Measurements from ENCODE around the gene COMMD1.

The COMMD1 gene

GRCh38 chr2:61882850-61883249 lies 22.6 kb upstream of the COMMD1 start:
- no peak for TF ChIP-seq CTCF (conservative IDR thresholded peaks at IDR 0.05; ENCODE audit: low read depth, low read length)
- H3K4me3 ChIP-seq (ENCODE audit: low read length), result no peak overlapping the region
- no peak for DNase-seq (ENCODE audit: low read depth)

- no peak for TF ChIP-seq CTCF (conservative IDR thresholded peaks at IDR 0.05; ENCODE audit: low read depth, low read length)
- peak overlapping the region; percentile 88 for H3K4me3 ChIP-seq (ENCODE audit: low read length)
- no peak for DNase-seq (ENCODE audit: low read depth)
These were observed 19.4 kb upstream of the COMMD1 start for GRCh38 chr2:61885896-61886603.

- DNase-seq (ENCODE audit: low read depth), result no peak
- H3K4me3 ChIP-seq (ENCODE audit: low read length), result peak overlapping the region; percentile 88
- no peak for TF ChIP-seq CTCF (conservative IDR thresholded peaks at IDR 0.05; ENCODE audit: low read depth, low read length)
These were observed 17.7 kb upstream of the COMMD1 start for GRCh38 chr2:61887717-61888266.

- TF ChIP-seq CTCF (conservative IDR thresholded peaks at IDR 0.05; ENCODE audit: low read depth, low read length), result no peak
- no peak for DNase-seq (ENCODE audit: low read depth)
These were observed 17.0 kb upstream of the COMMD1 start, which contains the start of gene CCT4 for GRCh38 chr2:61888267-61889055. TSS of gene CCT4 (minus strand) at chr2:61888656. CDS start at chr2:61888507, 149 bp downstream.

GRCh38 chr2:61898810-61899209 lies 6.7 kb upstream of the COMMD1 start:
- peak; percentile 77 for TF ChIP-seq CTCF (conservative IDR thresholded peaks at IDR 0.05; ENCODE audit: low read depth, low read length)
- no peak overlapping the region for H3K4me3 ChIP-seq (ENCODE audit: low read length)
- DNase-seq (ENCODE audit: low read depth), result no peak

More at GRCh38 chr2:61888267-61889055, 17.0 kb upstream of the COMMD1 start, which contains the start of gene CCT4:
- H3K4me3 ChIP-seq (ENCODE audit: low read length), result peak within 1 kb of the TSS; percentile 88

- no peak for TF ChIP-seq CTCF (conservative IDR thresholded peaks at IDR 0.05; ENCODE audit: low read depth, low read length)
- DNase-seq (ENCODE audit: low read depth), result no peak
- H3K4me3 ChIP-seq (ENCODE audit: low read length), result no peak overlapping the region
These were observed 5.2 kb upstream of the COMMD1 start for GRCh38 chr2:61900281-61900680.

All from retinal pigment epithelial cell (primary cell).